Psoas muscle (tissue), 8 donors: Measurements from ENCODE around the gene MDN1. TPM values are rescaled to one million over a fixed set of nuclear protein-coding genes. Genes with fewer than 3 reads are reported as not detected.

Source experiments
- ATAC-seq, 4 donors: fragments of 200-7000 bp; cut with Tn5 transposase; one replicate each; pipeline ENCODE4 v1.9.1; 2020; ENCODE audit warnings: moderate library complexity in 3 of 4, mild to moderate bottlenecking in 2 of 4
- DNase-seq, 2 donors: peaks; one replicate each; pipeline ENCODE4 v3.0.0-alpha.2; 2020
- H3K27ac ChIP-seq: fragments of 200-600 bp; one replicate; pipeline ENCODE4 v1.8.0; 2022
- H3K27me3 ChIP-seq, 3 donors: fragments of 200-600 bp in 1 of 3; one replicate each; pipeline versions ENCODE4 v1.6.1 to v1.8.0; 2013 to 2022; ENCODE audit warnings: low read length in 2 of 3, mild to moderate bottlenecking in 2 of 3, moderate library complexity in 1 of 3; ENCODE audit not compliant: insufficient read depth in 3 of 3
- H3K36me3 ChIP-seq, 2 donors: fragments of 200-600 bp in 1 of 2; one replicate each; pipeline versions ENCODE4 v1.6.1 to v1.8.0; 2013 to 2022; ENCODE audit warnings: low read depth in 1 of 2, mild to moderate bottlenecking in 1 of 2, moderate library complexity in 1 of 2; ENCODE audit not compliant: insufficient read depth in 1 of 2
- H3K4me1 ChIP-seq: fragments of 200-600 bp; one replicate; pipeline ENCODE4 v1.8.0; 2022
- H3K4me3 ChIP-seq: fragments of 200-600 bp; one replicate; pipeline ENCODE4 v1.8.0; 2022; ENCODE audit warnings: mild to moderate bottlenecking
- H3K9me3 ChIP-seq: fragments of 200-600 bp; one replicate; pipeline ENCODE4 v1.8.0; 2022
- WGBS, 3 donors: extraction: QIAGEN DNeasy Blood & Tissue Kit; methylation state at CpG; one replicate each; pipeline versions ENCODE4 v1.1.6 to v1.1.7; 2013; 5-methylcytosine and 5-hydroxymethylcytosine counted together
- intact Hi-C, 2 donors: fragments of 100-400 bp; cut with DNase I; formaldehyde crosslinking; loops; one replicate each; pipeline versions ENCODE4 v1.11.0 to v1.14.2; 2022
- polyA plus RNA-seq, 3 donors: library from polyadenylated mRNA; stranded (reverse); fragments of 200-250 nt; gene quantifications; one replicate each; pipeline ENCODE4 v1.2.3, GENCODE V29; 2013
- total RNA-seq, 4 donors: library from RNA; stranded (reverse); fragmentation: NEBNext Ultra II Directional in 2 of 4; extraction: Animal tissue kit (Norgen Biotek cat#: 25700) in 2 of 4; gene quantifications; one replicate each; pipeline versions ENCODE4 v1.2.1 to v1.2.4, GENCODE V29; 2021 to 2023
- TF ChIP-seq, protein P1 (sequence below): fragments of 200-600 bp; IDR thresholded peaks from one replicate; pipeline ENCODE4 v1.8.0; 2022; ENCODE audit warnings: antibody characterized with exemption
- donor health status: healthy with polysubstance abuse.
- donor health status: DM: no; HTN: no; CAD: no; lungs with moderate emphysema.
- donor health status: Bipolar disorder and iron deficiency.
- donor health status: healthy.
- donor health status: DM: yes; HTN: yes; CAD: no.
- donor health status: DM: no; HTN: no; CAD: no.
- donor health status: DM: no; HTN: no; CAD: no.
- donor health status: DM: yes; HTN: yes; CAD: no.

MDN1 gene
- total and polyA plus RNA-seq, 7 donors: 7.5 to 27.2 (median 14.6) TPM

DNA sequence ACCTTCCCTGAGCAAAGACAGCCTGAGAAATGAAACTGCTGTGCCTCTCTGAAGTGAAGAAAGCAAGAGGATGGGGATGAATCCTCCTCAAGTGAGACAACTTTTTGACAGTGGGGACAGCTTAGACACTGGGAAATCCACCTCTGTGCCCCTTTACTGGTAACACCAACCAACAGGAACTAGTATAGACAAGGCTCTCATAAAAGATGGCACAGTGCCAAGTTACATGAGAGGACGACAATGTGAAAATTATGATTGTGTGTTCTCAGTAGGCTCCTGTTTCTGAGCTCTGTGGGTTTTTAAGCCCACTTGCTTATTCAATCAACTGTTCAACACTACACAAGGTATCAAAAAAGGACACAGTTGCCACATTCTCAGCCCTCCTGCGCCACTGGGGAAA lies 139.4 kb downstream of the MDN1 start:
- H3K27ac ChIP-seq: peak overlapping the region; percentile 60

DNA sequence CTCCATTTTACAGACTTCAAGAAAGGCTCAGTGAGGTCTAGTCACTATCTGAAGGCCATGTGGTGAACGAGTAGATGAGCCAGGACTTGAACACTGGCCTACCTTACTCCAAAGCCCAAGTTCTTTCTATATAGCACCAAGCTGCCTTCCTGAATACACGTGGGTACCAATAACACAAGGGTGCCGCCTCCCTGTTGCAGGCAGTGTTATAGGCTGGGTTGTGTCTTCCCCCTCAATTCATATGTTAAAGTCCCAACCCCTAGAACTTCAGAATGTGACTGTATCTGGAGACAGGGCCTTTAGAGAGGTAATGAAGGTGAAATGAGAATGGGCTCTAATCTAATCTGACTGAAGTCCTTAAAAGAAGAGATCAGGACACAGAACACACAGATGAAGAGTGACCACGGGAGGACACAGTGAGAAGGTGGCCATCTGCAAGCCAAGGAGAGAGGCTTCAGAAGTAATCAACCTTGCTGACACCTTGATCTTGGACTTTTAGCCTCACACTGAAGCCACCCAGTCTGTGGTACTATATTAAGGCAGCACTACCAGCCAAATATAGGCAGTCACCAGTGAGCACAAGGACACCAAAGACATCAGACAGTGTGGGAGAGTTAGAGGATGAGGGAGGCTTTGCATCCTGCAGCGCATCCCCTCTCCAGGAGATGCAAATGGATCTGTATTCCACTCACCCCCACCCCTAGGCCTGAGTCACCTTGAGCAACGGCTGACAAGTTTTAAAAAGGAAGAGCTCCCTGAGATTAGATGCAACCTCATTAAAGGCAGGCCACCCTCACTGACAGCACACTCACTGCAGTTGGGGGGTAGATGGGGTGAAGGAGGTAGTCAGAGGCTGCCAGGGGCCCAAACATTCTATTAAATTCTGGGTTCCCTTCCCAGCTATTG lies 140.1 kb downstream of the MDN1 start:
- Histone ChIP-seq H3K4me3 (no peak overlapping the region), H3K9me3 (no peaks in the 10 kb centered on the region), H3K36me3 (peaks cover 18 to 99% of the 10 kb centered on the region in 2 donors), H3K4me1 (peaks cover 22% of the 10 kb centered on the region), H3K27me3 (no peaks in the 10 kb centered on the region), H3K27ac (peak overlapping the region; percentile 60)
- TF ChIP-seq, protein P1, sequence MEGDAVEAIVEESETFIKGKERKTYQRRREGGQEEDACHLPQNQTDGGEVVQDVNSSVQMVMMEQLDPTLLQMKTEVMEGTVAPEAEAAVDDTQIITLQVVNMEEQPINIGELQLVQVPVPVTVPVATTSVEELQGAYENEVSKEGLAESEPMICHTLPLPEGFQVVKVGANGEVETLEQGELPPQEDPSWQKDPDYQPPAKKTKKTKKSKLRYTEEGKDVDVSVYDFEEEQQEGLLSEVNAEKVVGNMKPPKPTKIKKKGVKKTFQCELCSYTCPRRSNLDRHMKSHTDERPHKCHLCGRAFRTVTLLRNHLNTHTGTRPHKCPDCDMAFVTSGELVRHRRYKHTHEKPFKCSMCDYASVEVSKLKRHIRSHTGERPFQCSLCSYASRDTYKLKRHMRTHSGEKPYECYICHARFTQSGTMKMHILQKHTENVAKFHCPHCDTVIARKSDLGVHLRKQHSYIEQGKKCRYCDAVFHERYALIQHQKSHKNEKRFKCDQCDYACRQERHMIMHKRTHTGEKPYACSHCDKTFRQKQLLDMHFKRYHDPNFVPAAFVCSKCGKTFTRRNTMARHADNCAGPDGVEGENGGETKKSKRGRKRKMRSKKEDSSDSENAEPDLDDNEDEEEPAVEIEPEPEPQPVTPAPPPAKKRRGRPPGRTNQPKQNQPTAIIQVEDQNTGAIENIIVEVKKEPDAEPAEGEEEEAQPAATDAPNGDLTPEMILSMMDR: no peak
- ATAC-seq: no peak
- 72 to 80% (median 73%) methylated on average over 6 of the region's 6 CpGs for WGBS, 3 donors
- intact Hi-C loops: loop anchor here in 1 of 2 donors (5.0 kb wide), 1 partner anchor 247 kb away; the partner anchor contains the start of gene ANKRD6
- DNase-seq: no peak

More for the DNA sequence above, 139.4 kb downstream of the MDN1 start:
- intact Hi-C loops: no loop called here
- H3K9me3 ChIP-seq: no peaks in the 10 kb centered on the region
- TF ChIP-seq, protein P1: no peak
- WGBS, 3 donors: 61 to 76% (median 70%) methylated on average over 2 of the region's 2 CpGs
- DNase-seq (no peak), ATAC-seq (peak in 2 of 4 donors; percentile 25 to 26)
- H3K4me1 ChIP-seq: peaks cover 19% of the 10 kb centered on the region
- no peak overlapping the region for H3K4me3 ChIP-seq
- H3K27me3 ChIP-seq: no peaks in the 10 kb centered on the region
- peaks cover 20 to 99% of the 10 kb centered on the region in 2 donors for H3K36me3 ChIP-seq

DNA sequence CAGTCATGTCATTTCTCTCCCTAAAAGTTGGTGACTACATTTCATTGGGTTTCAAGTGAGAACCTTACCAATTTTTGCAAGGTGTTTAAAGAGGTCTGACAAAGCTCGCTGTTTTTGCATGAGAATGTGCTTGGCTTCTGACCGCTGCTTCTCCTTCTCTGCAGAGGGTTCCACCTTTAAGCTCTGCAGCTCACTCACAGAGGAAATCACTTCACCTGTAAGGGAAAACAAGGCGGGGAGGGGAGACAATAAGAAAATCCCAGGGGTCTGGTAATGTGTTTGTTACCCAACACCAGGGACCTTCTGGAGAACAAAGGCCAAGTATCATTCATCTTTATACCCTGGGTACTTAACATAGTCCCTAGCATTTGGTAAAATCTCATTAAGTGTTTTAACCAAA lies 141.1 kb downstream of the MDN1 start:
- H3K9me3 ChIP-seq: no peaks in the 10 kb centered on the region
- H3K27me3 ChIP-seq: no peaks in the 10 kb centered on the region
- H3K27ac ChIP-seq: no peak overlapping the region
- peaks cover 22% of the 10 kb centered on the region for H3K4me1 ChIP-seq
- H3K4me3 ChIP-seq: no peak overlapping the region
- DNase-seq: no peak
- TF ChIP-seq, protein P1: no peak
- ATAC-seq: no peak
- intact Hi-C loops: loop anchor here in 1 of 2 donors (5.0 kb wide), 1 partner anchor 246 kb away; the partner anchor contains the start of gene ANKRD6
- 94 to 100% (median 96%) methylated on average over 3 of the region's 3 CpGs for WGBS, 3 donors
- peaks cover 16 to 99% of the 10 kb centered on the region in 2 donors for H3K36me3 ChIP-seq

DNA sequence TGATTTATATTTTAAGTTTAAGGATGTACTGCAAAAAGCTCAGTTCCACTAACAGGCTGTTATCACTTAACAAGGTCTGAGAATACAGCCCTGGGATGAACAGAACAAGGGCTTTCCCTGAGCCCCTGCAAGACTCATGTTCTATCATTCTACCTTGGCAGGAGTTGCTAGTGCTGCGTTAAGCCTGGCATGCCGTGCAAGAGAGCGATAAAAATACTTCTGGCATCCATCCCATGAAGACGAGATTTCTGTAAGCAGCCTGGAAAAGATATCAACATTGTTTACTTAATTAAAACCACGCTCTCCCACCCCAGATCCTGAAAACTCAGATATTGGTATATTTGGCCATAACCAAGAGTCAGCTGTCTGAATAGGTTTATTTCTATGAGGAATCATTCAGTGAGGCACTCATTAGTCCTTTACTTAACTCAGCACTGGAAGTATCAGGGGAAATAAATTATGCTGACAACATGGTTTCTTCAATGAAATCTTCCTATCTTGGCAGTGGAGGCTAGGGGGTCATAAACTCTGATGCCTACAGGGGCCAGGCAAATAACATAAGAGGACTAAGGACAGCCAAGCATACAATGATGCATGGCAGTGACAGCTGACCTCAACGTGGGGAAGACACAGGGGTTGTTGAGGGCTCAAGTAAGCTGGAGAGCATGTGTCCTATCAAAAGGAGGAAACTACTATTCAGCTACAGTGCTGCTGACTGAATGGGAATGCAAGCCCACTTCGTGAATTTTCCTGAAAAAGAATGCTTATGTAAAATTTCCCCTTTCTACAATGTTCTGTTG lies 143.4 kb downstream of the MDN1 start:
- intact Hi-C loops: loop anchor here in 1 of 2 donors (5.0 kb wide), 1 partner anchor 244 kb away; the partner anchor contains the start of gene ANKRD6
- peak overlapping the region; percentile 39 for H3K4me3 ChIP-seq
- TF ChIP-seq, protein P1: no peak
- H3K27ac ChIP-seq: peak overlapping the region; percentile 74
- H3K9me3 ChIP-seq: no peaks in the 10 kb centered on the region
- peaks cover 27% of the 10 kb centered on the region for H3K4me1 ChIP-seq
- H3K27me3 ChIP-seq: no peaks in the 10 kb centered on the region
- ATAC-seq (peak in 3 of 4 donors; percentile 67 to 82 (median 78)), DNase-seq (no peak)
- peaks cover 12 to 100% of the 10 kb centered on the region in 2 donors for H3K36me3 ChIP-seq
- WGBS, 3 donors: 17 to 26% (median 18%) methylated on average over 7 of the region's 7 CpGs
